SK-N-SH (cell line): ENCODE data around the gene USP36. TPM values are rescaled to one million over a fixed set of nuclear protein-coding genes. Genes with fewer than 3 reads are reported as not detected.
A peak's percentile ranks its signal among the peaks of the same experiment; 100 is the strongest.

Experiments
- CTCF ChIA-PET: fragments of 300-600, 350-600 bp; formaldehyde crosslinking; extraction: SDS; loops from one replicate; lab custom pipeline; 2021; lab: Yijun Ruan, JAX
- POLR2A ChIA-PET: fragments of 350-600 bp; sonication (Branson Sonifier 250); formaldehyde crosslinking; extraction: SDS; loops from one replicate; lab custom pipeline; 2020; ENCODE audit warnings: antibody characterized with exemption, inconsistent platforms; lab: Yijun Ruan, JAX
- DNase-seq: peaks from one replicate; pipeline ENCODE4 v3.0.0; 2012
- H2AFZ ChIP-seq: fragments of 200-600 bp; sonication (generic); 2 replicates; pipeline ENCODE4 v1.8.1; 2016; ENCODE audit warnings: antibody characterized with exemption, mild to moderate bottlenecking, low read depth
- H3F3A ChIP-seq: fragments of 200-600 bp; sonication (generic); replicated peaks from 2 replicates; pipeline ENCODE3; 2016; ENCODE audit warnings: antibody characterized with exemption, mild to moderate bottlenecking; ENCODE audit not compliant: insufficient read depth
- H3K27ac ChIP-seq, 2 experiments: fragments of 200-500 bp in 1 of 2; fragments of 200-600 bp in 1 of 2; sonication (Bioruptor generic) in 1 of 2; sonication (generic), shearing (Covaris generic) in 1 of 2; 2 replicates each; pipeline versions ENCODE4 v1.5.1 to v1.6.1; 2014 to 2016; ENCODE audit warnings: low read depth in 2 of 2, inconsistent platforms in 1 of 2, low read length in 1 of 2, mild to moderate bottlenecking in 1 of 2, mixed read lengths in 1 of 2
- H3K27me3 ChIP-seq: fragments of 200-600 bp; sonication (generic), shearing (Covaris generic); 2 replicates; pipeline ENCODE4 v1.6.1; 2016; ENCODE audit warnings: mixed run types; ENCODE audit not compliant: insufficient read depth
- H3K36me3 ChIP-seq, 2 experiments: fragments of 200-500 bp in 1 of 2; fragments of 200-600 bp in 1 of 2; sonication (Bioruptor generic) in 1 of 2; sonication (generic) in 1 of 2; replicated peaks in 1 of 2; 2 replicates each; pipeline versions ENCODE3 to v1.5.1; 2014 to 2016; ENCODE audit warnings: low read length in 1 of 2, mild to moderate bottlenecking in 1 of 2; ENCODE audit not compliant: insufficient read depth in 2 of 2, control insufficient read depth in 1 of 2
- H3K4me1 ChIP-seq, 2 experiments: fragments of 200-500 bp in 1 of 2; fragments of 200-600 bp in 1 of 2; sonication (Bioruptor generic) in 1 of 2; sonication (generic), shearing (Covaris generic) in 1 of 2; 2 replicates each; pipeline versions ENCODE4 v1.5.1 to v1.6.1; 2014 to 2016; ENCODE audit warnings: low read depth in 1 of 2, low read length in 1 of 2, mixed run types in 1 of 2; ENCODE audit not compliant: insufficient read depth in 2 of 2, control insufficient read depth in 1 of 2
- H3K4me2 ChIP-seq: fragments of 200-600 bp; sonication (generic), shearing (Covaris generic); 2 replicates; pipeline ENCODE4 v1.6.1; 2017; ENCODE audit warnings: mixed run types
- H3K4me3 ChIP-seq, 2 experiments: fragments of 200-500 bp in 1 of 2; fragments of 200-600 bp in 1 of 2; sonication (Bioruptor generic) in 1 of 2; sonication (generic), shearing (Covaris generic) in 1 of 2; 2 replicates each; pipeline versions ENCODE4 v1.5.1 to v1.8.1; 2014 to 2016; ENCODE audit warnings: low read depth in 2 of 2, inconsistent platforms in 1 of 2, low read length in 1 of 2, mild to moderate bottlenecking in 1 of 2, mixed read lengths in 1 of 2, moderate library complexity in 1 of 2
- H3K79me2 ChIP-seq: fragments of 200-600 bp; sonication (generic); 2 replicates; pipeline ENCODE4 v1.8.1; 2017; ENCODE audit warnings: mild to moderate bottlenecking; ENCODE audit not compliant: insufficient read depth
- H3K9ac ChIP-seq: fragments of 200-600 bp; sonication (generic); 2 replicates; pipeline ENCODE4 v1.6.1; 2017; ENCODE audit warnings: mixed run types
- H3K9me2 ChIP-seq: fragments of 200-600 bp; sonication (generic); 2 replicates; pipeline ENCODE4 v1.6.1; 2017; ENCODE audit warnings: mixed run types
- H3K9me3 ChIP-seq: fragments of 200-600 bp; sonication (generic); 2 replicates; pipeline ENCODE4 v1.6.1; 2017; ENCODE audit warnings: mixed run types, mild to moderate bottlenecking, moderate library complexity
- H4K20me1 ChIP-seq: fragments of 200-600 bp; sonication (generic); 2 replicates; pipeline ENCODE4 v1.6.1; 2017; ENCODE audit warnings: mild to moderate bottlenecking, mixed run types; ENCODE audit not compliant: insufficient read depth
- CTCF ChIP-seq: fragments of 200-600 bp; sonication (generic); IDR thresholded peaks from 2 replicates; pipeline ENCODE4 v1.6.1; 2017; ENCODE audit warnings: antibody characterized with exemption, mild to moderate bottlenecking, moderate library complexity
- EZH2phosphoT487 ChIP-seq: fragments of 200-600 bp; sonication (generic); IDR thresholded peaks from 2 replicates; pipeline ENCODE4 v1.6.1; 2017; ENCODE audit warnings: low read depth, mixed run types, mild to moderate bottlenecking, antibody characterized with exemption, moderate library complexity, borderline replicate concordance
- FOXM1 ChIP-seq: IDR thresholded peaks from 2 replicates; pipeline ENCODE4 v1.4.0; 2012; ENCODE audit warnings: low read depth, mild to moderate bottlenecking
- GABPA ChIP-seq: IDR thresholded peaks from 2 replicates; pipeline ENCODE4 v1.4.0; 2012; ENCODE audit warnings: low read depth, mild to moderate bottlenecking
- GATA2 ChIP-seq: sonication (generic); formaldehyde crosslinking; IDR thresholded peaks from 2 replicates; pipeline ENCODE4 v1.5.0; 2020; ENCODE audit warnings: mild to moderate bottlenecking, missing genetic modification reagents
- IRF3 ChIP-seq: fragments of 150-350 bp; IDR thresholded peaks from 2 replicates; pipeline ENCODE4 v1.6.1; 2016; ENCODE audit warnings: mild to moderate bottlenecking, low read depth, low read length
- JUND ChIP-seq: IDR thresholded peaks from 2 replicates; pipeline ENCODE4 v1.4.0; 2012
- MAX ChIP-seq: IDR thresholded peaks from 2 replicates; pipeline ENCODE4 v1.4.0; 2012; ENCODE audit warnings: low read depth
- MEF2A ChIP-seq: IDR thresholded peaks from 2 replicates; pipeline ENCODE4 v1.4.0; 2012; ENCODE audit warnings: low read depth, borderline replicate concordance
- MXI1 ChIP-seq: IDR thresholded peaks from 2 replicates; pipeline ENCODE4 v1.6.1; 2012; ENCODE audit warnings: mild to moderate bottlenecking, low read depth, low read length, improper control_type of control experiment
- NRF1 ChIP-seq: IDR thresholded peaks from 2 replicates; pipeline ENCODE4 v1.6.1; 2012; ENCODE audit warnings: low read depth, mild to moderate bottlenecking, low read length
- PBX3 ChIP-seq: IDR thresholded peaks from 2 replicates; pipeline ENCODE4; 2012
- POLR2AphosphoS5 ChIP-seq: IDR thresholded peaks from 2 replicates; pipeline ENCODE4 v1.6.1; 2012; ENCODE audit warnings: low read depth, low read length
- RAD21 ChIP-seq: IDR thresholded peaks from 2 replicates; pipeline ENCODE4 v1.6.1; 2012; ENCODE audit warnings: mild to moderate bottlenecking, low read length
- RXRA ChIP-seq: IDR thresholded peaks from 2 replicates; pipeline ENCODE4 v1.4.0; 2012; ENCODE audit warnings: low read depth, mild to moderate bottlenecking, borderline replicate concordance
- TCF12 ChIP-seq: IDR thresholded peaks from 2 replicates; pipeline ENCODE4 v1.4.0; 2012
- USF1 ChIP-seq: IDR thresholded peaks from 2 replicates; pipeline ENCODE4 v1.4.0; 2012; ENCODE audit warnings: low read depth, borderline replicate concordance
- USF2 ChIP-seq: fragments of 150-350 bp; IDR thresholded peaks from 2 replicates; pipeline ENCODE4 v1.6.1; 2017; ENCODE audit warnings: antibody characterized with exemption, low read length, low read depth, borderline replicate concordance
- YY1 ChIP-seq: IDR thresholded peaks from 2 replicates; pipeline ENCODE4 v1.4.0; 2012; ENCODE audit warnings: low read depth, mild to moderate bottlenecking
- ZBTB33 ChIP-seq: IDR thresholded peaks from 2 replicates; pipeline ENCODE4 v1.4.0; 2012; ENCODE audit warnings: low read depth, borderline replicate concordance
- WGBS: methylation state at CpG from one replicate; pipeline ENCODE4 v1.1.6; 2017; ENCODE audit warnings: low lambda C conversion rate; 5-methylcytosine and 5-hydroxymethylcytosine counted together
- polyA plus RNA-seq, 3 experiments: library from polyadenylated mRNA; depleted of rRNA; stranded (reverse); fragments of >200 nt; gene quantifications; 2 replicates each; pipeline ENCODE4 v1.2.3, GENCODE V29; 2012

USP36 gene
- polyA plus RNA-seq, 1 of the 3 experiments (the other 2 are of a cell fraction), result 34.6 TPM

- DNase-seq, result no peak
- no peak for TF ChIP-seq RXRA
- no peak for TF ChIP-seq YY1
- ChIA-PET POLR2A (no interaction called here), CTCF (no interaction called here)
- Histone ChIP-seq H3F3A (peaks cover 20% of the 10 kb centered on the region), H3K79me2 (peaks cover 63% of the 10 kb centered on the region), H3K4me3 (no peak overlapping the region), H3K9ac (no peak overlapping the region), H3K4me2 (no peak overlapping the region), H3K27me3 (no peaks in the 10 kb centered on the region), H3K36me3 (peaks cover 55 to 73% of the 10 kb centered on the region in 2 experiments), H3K27ac (no peak overlapping the region), H3K4me1 (peaks cover 14 to 16% of the 10 kb centered on the region in 2 experiments; a peak in 3 of 4 replicates), H4K20me1 (peaks cover 38% of the 10 kb centered on the region), H3K9me3 (no peaks in the 10 kb centered on the region), H2AFZ (no peak overlapping the region), H3K9me2 (no peaks in the 10 kb centered on the region)
- 97% methylated on average over 6 of the region's 6 CpGs for WGBS
Observed at GRCh38 chr17:78825696-78826095, 14.9 kb downstream of the USP36 start.

- peaks cover 56% of the 10 kb centered on the region for H3K79me2 ChIP-seq
Observed at GRCh38 chr17:78824240-78824639, 16.4 kb downstream of the USP36 start.

More at GRCh38 chr17:78824240-78824639, 16.4 kb downstream of the USP36 start:
- no peaks in the 10 kb centered on the region for H3K9me2 ChIP-seq
- H3K4me2 ChIP-seq, result no peak overlapping the region
- peaks cover 20% of the 10 kb centered on the region for H3F3A ChIP-seq
- H3K9ac ChIP-seq, result no peak overlapping the region
- H3K9me3 ChIP-seq, result no peaks in the 10 kb centered on the region
- 96% methylated on average over 7 of the region's 7 CpGs for WGBS
- H3K36me3 ChIP-seq, result peaks cover 54 to 76% of the 10 kb centered on the region in 2 experiments
- H3K27ac ChIP-seq, result peak overlapping the region in 1 of 2 experiments; percentile 82; a peak in 1 of 4 replicates
- POLR2A ChIA-PET, result no interaction called here
- CTCF ChIA-PET, result interaction anchor here (0.9 to 1.2 kb wide), 3 partner anchors 42 to 149 kb away, joined by 3 to 4 read pairs (median 4); no protein-coding TSS in a partner anchor
- no peak overlapping the region for H2AFZ ChIP-seq
- DNase-seq, result no peak
- H3K4me1 ChIP-seq, result peaks cover 17 to 19% of the 10 kb centered on the region in 2 experiments; a peak in 3 of 4 replicates
- H3K27me3 ChIP-seq, result no peaks in the 10 kb centered on the region
- peaks cover 25% of the 10 kb centered on the region; the same call in 1 of the 2 replicates for H4K20me1 ChIP-seq
- TF ChIP-seq ZBTB33, result no peak
- TF ChIP-seq EZH2phosphoT487, result no peak
- no peak for TF ChIP-seq MAX
- no peak for TF ChIP-seq YY1
- TF ChIP-seq CTCF, result no peak
- TF ChIP-seq FOXM1, result no peak
- no peak for TF ChIP-seq NRF1
- TF ChIP-seq USF1, result no peak
- TF ChIP-seq RXRA, result no peak
- no peak for TF ChIP-seq RAD21
- TF ChIP-seq PBX3, result no peak
- no peak for TF ChIP-seq USF2
- TF ChIP-seq GABPA, result no peak
- no peak for TF ChIP-seq MEF2A
- no peak for TF ChIP-seq JUND
- TF ChIP-seq MXI1, result no peak
- no peak for TF ChIP-seq IRF3
- TF ChIP-seq TCF12, result no peak
- TF ChIP-seq POLR2AphosphoS5, result no peak
- no peak for TF ChIP-seq GATA2
- no peak overlapping the region for H3K4me3 ChIP-seq
